ENCODE data around the gene DEFB118.
"Not testable (repeated sequence)": the region's sequence is repeated elsewhere in the genome, so short reads cannot be mapped to it uniquely, and the experiment has no call there.

Gene DEFB118

GRCh38 chr20:31368301-31368700 lies at the start of gene DEFB118:
Gene DEFB118, plus strand, starts transcription at chr20:31368601. Its CDS starts 50 bp downstream, at chr20:31368651.
- DNase-seq (ENCODE audit: low read depth in 2 of 2), result no peak

- DNase-seq (ENCODE audit: low read depth in 2 of 2), result no peak
Observed at GRCh38 chr20:31322504-31322903, 45.9 kb upstream of the DEFB118 start.

GRCh38 chr20:31330893-31331292 lies 37.5 kb upstream of the DEFB118 start:
- DNase-seq (ENCODE audit: low read depth in 2 of 2), result no peak

- DNase-seq (ENCODE audit: low read depth in 2 of 2), result no peak
Observed at GRCh38 chr20:31341470-31341869, 26.9 kb upstream of the DEFB118 start.

- DNase-seq (ENCODE audit: low read depth in 2 of 2), result no peak
Observed at GRCh38 chr20:31355981-31356380, 12.4 kb upstream of the DEFB118 start.

GRCh38 chr20:31363295-31363694 lies 5.1 kb upstream of the DEFB118 start:
- no peak for DNase-seq (ENCODE audit: low read depth in 2 of 2)

- DNase-seq (ENCODE audit: low read depth in 2 of 2), result not testable (repeated sequence)
Observed at GRCh38 chr20:31364272-31364671, 4.1 kb upstream of the DEFB118 start.

- no peak for DNase-seq (ENCODE audit: low read depth in 2 of 2)
Observed at GRCh38 chr20:31374346-31374745, 5.9 kb downstream of the DEFB118 start.

- DNase-seq (ENCODE audit: low read depth in 2 of 2), result no peak
Observed at GRCh38 chr20:31390490-31390889, 22.1 kb downstream of the DEFB118 start, which contains the start of gene DEFB119. Gene DEFB119, minus strand, starts transcription at chr20:31390590. Its CDS starts 107 bp downstream, at chr20:31390483.

GRCh38 chr20:31392836-31393235 lies 24.4 kb downstream of the DEFB118 start:
- DNase-seq (ENCODE audit: low read depth in 2 of 2), result no peak

- DNase-seq (ENCODE audit: low read depth in 2 of 2), result no peak
Observed at GRCh38 chr20:31394900-31395299, 26.5 kb downstream of the DEFB118 start.

GRCh38 chr20:31403886-31404285 lies 35.5 kb downstream of the DEFB118 start:
- DNase-seq (ENCODE audit: low read depth in 2 of 2), result no peak

GRCh38 chr20:31406115-31406514 lies 37.7 kb downstream of the DEFB118 start, which contains the start of gene DEFB121:
Gene DEFB121, minus strand, starts transcription at chr20:31406215. Its CDS starts 63 bp downstream, at chr20:31406152.
- no peak for DNase-seq (ENCODE audit: low read depth in 2 of 2)

GRCh38 chr20:31410011-31410410 lies 41.6 kb downstream of the DEFB118 start:
- no peak for DNase-seq (ENCODE audit: low read depth in 2 of 2)

- no peak for DNase-seq (ENCODE audit: low read depth in 2 of 2)
Observed at GRCh38 chr20:31414381-31414780, 46.0 kb downstream of the DEFB118 start.

GRCh38 chr20:31415653-31416052 lies 47.3 kb downstream of the DEFB118 start:
- DNase-seq (ENCODE audit: low read depth in 2 of 2), result no peak

GRCh38 chr20:31418307-31418706 lies 49.9 kb downstream of the DEFB118 start:
- no peak for DNase-seq (ENCODE audit: low read depth in 2 of 2)
